Osteoblast (primary cell): ENCODE measurements around the gene CYP2D6. TPM values are rescaled to one million over a fixed set of nuclear protein-coding genes. Genes with fewer than 3 reads are reported as not detected.

Experiments used
- DNase-seq: peaks from one replicate; pipeline ENCODE4 v3.0.0; 2011; ENCODE audit warnings: low spot score, mixed read lengths; ENCODE audit not compliant: insufficient read length; ENCODE audit errors: missing footprints
- H2AFZ ChIP-seq: 2 replicates; pipeline ENCODE4 v1.6.0; 2011; ENCODE audit warnings: mild to moderate bottlenecking, low read length
- H3K27ac ChIP-seq: 2 replicates; pipeline ENCODE4 v1.5.1; 2011; ENCODE audit warnings: mild to moderate bottlenecking, low read depth, low read length, moderate library complexity
- H3K27me3 ChIP-seq: 2 replicates; pipeline ENCODE4 v1.6.0; 2012; ENCODE audit warnings: mild to moderate bottlenecking, control low read depth, inconsistent platforms, low read length, moderate library complexity; ENCODE audit not compliant: insufficient read depth
- H3K36me3 ChIP-seq: 2 replicates; pipeline ENCODE4 v1.5.1; 2011; ENCODE audit warnings: mild to moderate bottlenecking, low read length, control low read depth, moderate library complexity; ENCODE audit not compliant: insufficient read depth
- H3K4me1 ChIP-seq: 2 replicates; pipeline ENCODE4 v1.5.1; 2011; ENCODE audit warnings: mild to moderate bottlenecking, low read length, control low read depth, moderate library complexity; ENCODE audit not compliant: insufficient read depth
- H3K4me2 ChIP-seq: 2 replicates; pipeline ENCODE4 v1.6.0; 2011; ENCODE audit warnings: mild to moderate bottlenecking, low read length; ENCODE audit not compliant: insufficient read depth
- H3K4me3 ChIP-seq: fragments of 200-600 bp; sonication (generic); 3 replicates; pipeline ENCODE4 v1.5.1; 2012; ENCODE audit warnings: mild to moderate bottlenecking, low read length, inconsistent platforms; ENCODE audit not compliant: insufficient read depth
- H3K79me2 ChIP-seq: 2 replicates; pipeline ENCODE4 v1.6.0; 2012; ENCODE audit warnings: mild to moderate bottlenecking, low read length, control low read depth, inconsistent platforms; ENCODE audit not compliant: insufficient read depth
- H3K9me3 ChIP-seq: 2 replicates; pipeline ENCODE4 v1.5.1; 2011; ENCODE audit warnings: low read depth, low read length, control low read depth
- H4K20me1 ChIP-seq: 2 replicates; pipeline ENCODE4 v1.6.0; 2012; ENCODE audit warnings: mild to moderate bottlenecking, low read length, control low read depth; ENCODE audit not compliant: insufficient read depth
- CTCF ChIP-seq: IDR thresholded peaks from 2 replicates; pipeline ENCODE4 v1.5.1; 2011; ENCODE audit warnings: mild to moderate bottlenecking, low read depth, low read length, moderate library complexity; ENCODE audit errors: extremely low read depth
- total RNA-seq: library from RNA; depleted of rRNA; stranded (reverse); fragments of >200 nt; gene quantifications from 2 replicates; pipeline ENCODE4 v1.2.3, GENCODE V29; 2012

CYP2D6 gene
- total RNA-seq, 1 donor, result 0.36 TPM

- H3K4me2 ChIP-seq, result no peak overlapping the region
- peaks cover 2% of the 10 kb centered on the region for H3K79me2 ChIP-seq
- no peak overlapping the region for H3K4me3 ChIP-seq
- H3K27ac ChIP-seq, result no peak overlapping the region
- no peak for DNase-seq
- H3K4me1 ChIP-seq, result peaks cover 9% of the 10 kb centered on the region
- no peaks in the 10 kb centered on the region for H3K27me3 ChIP-seq
- H3K9me3 ChIP-seq, result no peaks in the 10 kb centered on the region
- H2AFZ ChIP-seq, result no peak overlapping the region
- H4K20me1 ChIP-seq, result peaks cover 51% of the 10 kb centered on the region
- no peak for TF ChIP-seq CTCF
- H3K36me3 ChIP-seq, result peaks cover 15% of the 10 kb centered on the region
These were observed 37.9 kb upstream of the CYP2D6 start for GRCh38 chr22:42168476-42168875.

GRCh38 chr22:42167066-42167465, 36.5 kb upstream of the CYP2D6 start:
- H3K9me3 ChIP-seq, result no peaks in the 10 kb centered on the region
- no peaks in the 10 kb centered on the region for H3K27me3 ChIP-seq
- peaks cover 40% of the 10 kb centered on the region for H4K20me1 ChIP-seq
- TF ChIP-seq CTCF, result no peak
- H3K27ac ChIP-seq, result no peak overlapping the region
- H3K4me3 ChIP-seq, result no peak overlapping the region
- no peaks in the 10 kb centered on the region for H3K4me1 ChIP-seq
- no peak overlapping the region for H3K4me2 ChIP-seq
- peaks cover 2% of the 10 kb centered on the region for H3K79me2 ChIP-seq
- no peak overlapping the region for H2AFZ ChIP-seq
- no peak for DNase-seq
- H3K36me3 ChIP-seq, result peaks cover 15% of the 10 kb centered on the region

GRCh38 chr22:42164901-42165300, 34.3 kb upstream of the CYP2D6 start:
- Histone ChIP-seq H2AFZ (no peak overlapping the region), H4K20me1 (peaks cover 22% of the 10 kb centered on the region), H3K4me2 (no peak overlapping the region), H3K27ac (no peak overlapping the region), H3K79me2 (no peaks in the 10 kb centered on the region), H3K4me1 (no peaks in the 10 kb centered on the region), H3K9me3 (no peaks in the 10 kb centered on the region), H3K36me3 (peaks cover 18% of the 10 kb centered on the region), H3K4me3 (no peak overlapping the region), H3K27me3 (no peaks in the 10 kb centered on the region)
- TF ChIP-seq CTCF, result no peak
- DNase-seq, result no peak

GRCh38 chr22:42163515-42163914, 32.9 kb upstream of the CYP2D6 start:
- Histone ChIP-seq H2AFZ (no peak overlapping the region), H3K36me3 (peaks cover 7% of the 10 kb centered on the region), H3K4me1 (no peaks in the 10 kb centered on the region), H3K4me2 (no peak overlapping the region), H3K27me3 (no peaks in the 10 kb centered on the region), H3K9me3 (no peaks in the 10 kb centered on the region), H3K27ac (no peak overlapping the region), H4K20me1 (peaks cover 13% of the 10 kb centered on the region), H3K79me2 (no peaks in the 10 kb centered on the region), H3K4me3 (no peak overlapping the region)
- TF ChIP-seq CTCF, result no peak
- no peak for DNase-seq
